GF-D8 (cell line): Measurements from ENCODE around the gene ARHGAP23.
"Not testable (repeated sequence)": the region's sequence is repeated elsewhere in the genome, so short reads cannot be mapped to it uniquely, and the experiment has no call there.

Experiments used
- DNase-seq: peaks from one replicate; lab custom pipeline; 2025; lab: John Stamatoyannopoulos, UW

Gene ARHGAP23

DNA sequence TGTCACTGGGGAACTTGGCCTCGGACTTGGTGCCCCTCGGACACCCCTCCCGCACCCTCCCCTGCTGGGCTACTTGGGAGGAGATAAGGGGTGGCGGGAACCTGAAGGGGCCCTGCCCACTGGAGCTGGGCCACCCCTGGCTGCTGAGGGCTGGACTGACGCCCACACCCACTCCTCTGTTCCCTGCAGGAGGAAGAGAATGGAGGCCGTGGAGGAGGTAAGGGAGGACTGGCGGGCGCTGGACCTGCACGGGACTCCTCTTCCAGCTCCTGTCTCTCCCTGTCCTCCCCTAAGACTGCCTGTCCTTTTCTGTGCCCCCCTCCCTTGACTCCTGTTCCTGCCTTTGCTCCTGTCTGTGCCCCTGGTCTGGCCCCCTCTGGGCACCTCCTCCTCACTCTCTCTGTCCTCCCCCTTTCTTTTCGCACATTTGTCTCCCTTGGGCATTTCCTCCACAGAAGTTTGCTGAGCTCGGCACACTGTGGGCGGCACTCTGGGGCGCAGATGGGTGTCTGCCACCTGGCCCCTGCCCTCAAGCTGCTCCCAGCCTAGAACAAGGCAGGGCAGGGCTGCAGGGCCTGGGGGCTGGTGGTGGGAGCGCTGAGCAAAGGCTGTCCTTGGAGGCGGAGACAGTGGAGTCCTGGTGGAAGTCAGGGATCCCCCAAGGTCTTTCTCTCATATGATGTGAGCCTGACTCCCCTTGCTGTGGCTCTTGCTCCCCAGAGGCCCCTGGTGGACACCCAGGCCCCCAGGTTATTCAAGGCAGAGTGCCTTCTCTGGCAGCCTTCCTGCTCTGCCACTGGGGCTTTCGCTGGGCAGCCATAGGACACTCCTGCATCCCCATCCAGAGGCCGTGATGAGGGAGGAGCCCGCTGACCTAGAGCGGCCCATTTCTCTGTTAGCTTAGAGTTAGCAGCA, 32.7 kb downstream of the ARHGAP23 start:
- no peak for DNase-seq

DNA sequence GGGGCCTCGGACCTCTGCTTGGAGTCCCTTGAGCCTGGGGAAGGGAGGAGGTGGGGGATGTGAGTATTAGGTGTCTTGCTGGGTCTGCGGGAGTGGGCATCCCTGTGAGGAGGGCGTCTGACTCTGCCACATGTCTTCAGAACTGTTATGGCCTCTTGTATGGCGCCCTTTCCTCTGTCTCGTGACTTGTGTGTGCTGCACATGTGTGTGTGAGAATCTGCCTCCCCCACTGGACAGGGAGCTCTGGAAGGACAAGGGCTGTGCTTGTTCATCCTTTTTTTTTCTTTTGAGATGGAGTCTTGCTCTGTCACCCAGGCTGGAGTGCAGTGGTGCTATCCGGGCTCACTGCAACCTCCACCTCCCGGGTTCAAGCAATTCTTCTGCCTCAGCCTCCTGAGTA, 33.4 kb downstream of the ARHGAP23 start:
- no peak for DNase-seq

DNA sequence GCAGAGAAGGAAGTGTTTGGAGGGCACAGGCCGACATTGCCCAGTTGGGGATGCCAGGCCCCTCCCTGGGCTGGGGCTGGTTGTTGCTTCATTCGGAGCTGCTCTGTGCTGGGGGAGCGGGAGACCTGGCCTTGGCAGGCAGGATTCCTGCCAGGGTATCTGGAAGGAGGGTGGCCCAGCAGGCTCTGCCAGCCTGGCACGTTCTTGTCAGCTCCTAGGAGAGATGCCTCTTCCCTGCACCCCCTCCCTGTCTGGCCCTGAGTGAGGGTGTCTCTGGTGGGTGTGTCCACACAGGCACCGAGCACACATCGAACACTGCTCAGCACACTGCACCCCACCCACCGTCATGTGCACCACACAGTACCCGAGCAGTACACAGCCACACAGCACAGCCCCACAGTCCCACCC, 35.2 kb downstream of the ARHGAP23 start:
- DNase-seq: no peak

DNA sequence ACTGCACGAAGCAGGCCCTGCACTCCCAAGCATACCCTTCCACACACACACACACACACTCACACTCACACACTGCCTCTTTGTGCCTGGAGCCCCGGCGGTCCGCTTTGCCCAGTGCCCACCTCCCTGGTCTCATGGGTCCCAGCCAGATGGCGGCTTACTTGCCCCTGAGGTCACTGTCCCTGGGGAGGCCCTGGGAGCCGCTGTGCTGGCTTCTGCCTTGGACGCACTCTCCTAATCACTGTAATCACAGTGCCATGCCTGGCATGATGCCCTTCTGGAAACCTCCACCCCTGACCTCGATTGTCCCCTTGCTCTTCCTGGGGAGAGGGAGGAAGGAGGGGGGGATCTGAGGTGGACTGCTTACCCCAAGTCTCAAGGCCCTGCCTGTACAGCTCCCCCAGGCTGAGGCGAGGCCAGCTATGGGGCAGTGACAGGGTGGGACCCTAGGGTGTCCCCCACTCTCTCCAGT, 36.0 kb downstream of the ARHGAP23 start:
- no peak for DNase-seq

DNA sequence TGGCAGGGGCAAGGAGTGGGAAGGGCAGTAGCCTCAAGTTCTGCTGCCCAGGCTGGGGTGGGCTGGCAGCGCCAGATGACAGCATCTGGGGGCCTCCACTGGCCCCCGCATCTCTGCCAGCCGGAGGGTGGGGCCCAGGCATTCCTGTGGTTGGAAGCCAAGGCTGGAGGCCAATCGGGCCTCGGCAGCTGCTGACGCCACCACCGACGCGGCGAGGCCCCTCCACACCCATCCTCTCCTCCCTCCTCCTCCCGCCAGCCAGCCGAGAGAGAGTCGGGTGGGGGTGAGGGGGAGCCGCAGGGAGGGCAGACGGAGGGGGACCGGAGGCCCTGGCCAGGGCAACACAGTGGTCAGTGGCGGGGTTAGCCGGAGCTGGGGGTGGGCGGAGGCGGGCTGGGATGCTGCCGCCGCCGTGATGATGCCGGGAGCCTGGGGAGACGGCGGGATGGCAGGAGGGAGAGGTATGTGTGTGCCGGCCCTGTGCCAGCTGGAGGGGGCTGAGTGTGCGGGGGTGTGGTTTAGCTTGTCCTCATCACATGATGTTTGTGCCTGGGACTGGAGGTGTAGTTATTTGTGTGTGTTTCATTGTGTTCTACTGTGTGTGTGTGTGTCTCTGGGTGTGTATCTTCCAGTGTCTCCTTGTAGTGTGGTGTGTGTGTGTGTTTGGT, 36.6 kb downstream of the ARHGAP23 start:
- DNase-seq: no peak

DNA sequence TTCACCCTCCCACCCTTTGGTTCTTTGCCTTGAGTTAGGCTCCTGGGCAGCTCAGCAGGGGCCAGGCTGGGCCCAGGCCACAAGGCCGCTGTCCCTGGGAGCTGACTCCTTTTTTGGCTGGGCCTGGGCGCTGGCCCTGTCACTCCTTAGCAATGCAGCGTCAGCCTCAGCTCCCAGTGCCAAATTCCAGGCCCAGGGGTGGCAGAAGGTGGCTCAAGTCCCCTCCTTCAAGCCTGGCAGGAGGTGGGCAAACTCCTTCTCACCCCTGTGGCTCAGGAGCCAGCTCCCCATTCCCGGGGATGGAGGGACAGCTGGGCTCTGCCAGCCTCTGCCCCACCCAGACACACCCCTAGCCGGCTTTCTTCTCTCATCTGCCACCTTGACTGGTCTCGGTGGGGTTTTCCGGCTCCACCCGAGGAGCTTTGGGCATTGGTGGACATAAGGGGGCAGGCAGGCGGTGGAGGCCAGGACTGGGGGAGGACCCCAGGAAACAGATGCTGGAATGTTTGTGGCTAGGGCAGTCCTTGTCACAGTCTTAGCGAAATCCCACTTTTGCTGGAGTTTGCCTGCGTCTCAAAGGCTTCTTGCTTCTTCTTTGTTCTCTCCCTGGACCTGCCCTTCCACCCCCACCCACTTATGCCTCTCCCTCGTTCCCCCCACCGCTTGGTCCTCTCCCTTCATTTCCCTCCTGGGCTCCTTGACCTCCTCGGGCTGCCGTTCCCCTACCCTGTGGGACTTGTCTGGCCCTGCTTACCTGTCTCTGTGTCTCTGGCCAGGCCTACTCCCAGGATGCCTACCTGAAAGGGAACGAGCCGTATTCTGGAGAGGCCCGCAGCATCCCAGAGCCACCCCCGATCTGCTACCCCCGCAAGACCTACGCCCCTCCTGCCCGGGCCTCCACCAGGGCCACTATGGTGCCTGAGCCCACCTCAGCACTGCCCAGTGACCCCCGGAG, 37.4 kb downstream of the ARHGAP23 start:
- no peak for DNase-seq

DNA sequence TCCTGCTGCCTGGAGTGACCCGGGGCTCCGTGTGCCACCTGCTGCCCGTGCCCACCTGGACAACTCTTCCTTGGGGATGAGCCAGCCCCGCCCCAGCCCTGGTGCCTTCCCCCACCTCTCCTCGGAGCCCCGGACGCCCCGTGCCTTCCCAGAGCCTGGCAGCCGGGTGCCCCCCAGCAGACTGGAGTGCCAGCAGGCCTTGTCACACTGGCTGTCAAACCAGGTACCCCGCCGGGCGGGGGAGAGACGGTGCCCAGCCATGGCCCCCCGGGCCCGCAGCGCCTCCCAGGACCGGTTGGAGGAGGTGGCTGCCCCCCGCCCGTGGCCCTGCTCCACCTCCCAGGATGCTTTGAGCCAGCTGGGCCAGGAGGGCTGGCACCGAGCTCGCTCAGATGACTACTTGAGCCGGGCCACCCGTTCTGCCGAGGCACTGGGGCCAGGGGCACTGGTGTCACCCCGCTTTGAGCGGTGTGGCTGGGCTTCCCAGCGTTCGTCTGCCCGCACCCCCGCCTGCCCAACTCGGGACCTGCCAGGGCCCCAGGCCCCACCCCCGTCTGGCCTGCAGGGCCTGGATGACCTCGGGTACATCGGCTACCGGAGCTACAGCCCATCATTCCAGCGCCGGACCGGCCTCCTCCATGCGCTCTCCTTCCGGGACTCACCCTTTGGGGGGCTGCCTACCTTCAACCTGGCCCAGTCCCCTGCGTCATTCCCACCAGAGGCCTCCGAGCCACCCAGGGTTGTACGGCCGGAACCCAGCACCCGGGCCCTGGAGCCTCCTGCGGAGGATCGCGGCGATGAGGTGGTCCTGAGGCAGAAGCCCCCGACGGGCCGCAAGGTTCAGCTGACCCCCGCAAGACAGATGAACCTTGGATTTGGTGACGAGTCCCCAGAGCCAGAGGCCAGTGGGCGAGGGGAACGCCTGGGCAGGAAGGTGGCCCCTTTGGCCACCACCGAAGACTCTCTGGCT, 38.4 kb downstream of the ARHGAP23 start:
- no peak for DNase-seq

DNA sequence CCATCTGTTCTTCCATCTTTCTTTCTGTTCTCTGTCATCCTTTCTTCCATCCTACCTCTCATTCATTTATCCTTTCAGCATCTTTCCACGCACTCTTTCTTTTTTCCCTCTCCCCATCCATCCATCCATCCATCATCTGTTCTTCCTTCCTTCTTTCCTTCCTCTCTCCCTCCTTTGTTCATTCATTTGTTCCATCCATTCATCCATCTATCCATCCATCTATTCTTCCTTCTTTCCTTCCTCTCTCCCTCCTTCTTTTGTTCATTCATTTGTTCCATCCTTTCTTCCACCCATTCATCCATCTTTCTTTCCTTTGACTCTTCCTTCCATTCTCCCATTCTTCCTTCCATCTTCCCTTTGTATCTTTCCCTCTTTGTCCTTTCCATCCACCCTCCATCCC, 39.2 kb downstream of the ARHGAP23 start:
- DNase-seq: no peak

DNA sequence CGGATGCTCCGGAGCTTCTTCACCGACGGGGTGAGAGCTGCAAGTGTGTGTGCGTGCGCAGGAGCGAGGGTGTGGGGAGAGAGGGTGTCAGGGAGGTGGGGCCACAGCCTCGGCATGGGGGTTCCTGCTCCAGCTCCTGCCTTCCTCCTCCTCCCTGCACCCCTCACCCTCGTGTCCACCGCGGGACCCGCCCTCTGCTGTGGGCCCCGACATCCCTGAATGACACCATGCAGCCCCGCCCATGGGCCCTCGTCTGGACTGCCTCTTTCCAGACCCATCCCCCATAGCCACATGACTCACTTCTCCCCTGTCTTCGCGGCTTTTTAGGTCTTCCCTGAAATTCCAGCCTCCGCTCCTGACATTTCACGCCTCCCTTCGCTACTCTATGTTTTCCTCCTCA, 41.6 kb downstream of the ARHGAP23 start:
- no peak for DNase-seq

DNA sequence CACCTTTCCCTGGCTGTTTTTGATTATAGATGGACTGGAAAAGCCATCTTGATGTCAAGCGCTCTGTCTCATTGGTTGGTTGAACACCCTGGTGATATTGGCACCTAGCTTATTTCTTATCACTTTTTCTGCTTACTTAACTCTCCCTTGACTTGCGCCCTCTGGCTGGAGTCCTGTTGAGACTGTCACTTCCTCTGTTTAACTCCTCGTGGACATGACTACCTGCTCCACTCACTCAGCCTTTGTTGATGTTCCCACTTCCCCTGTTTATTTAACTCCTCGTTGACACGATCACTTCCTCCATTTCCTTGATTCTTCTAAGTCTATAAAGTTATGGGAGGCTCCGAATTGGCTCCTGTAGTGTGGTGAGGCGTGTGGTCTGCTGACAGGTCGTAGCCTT, 43.0 kb downstream of the ARHGAP23 start:
- DNase-seq: not testable (repeated sequence)

DNA sequence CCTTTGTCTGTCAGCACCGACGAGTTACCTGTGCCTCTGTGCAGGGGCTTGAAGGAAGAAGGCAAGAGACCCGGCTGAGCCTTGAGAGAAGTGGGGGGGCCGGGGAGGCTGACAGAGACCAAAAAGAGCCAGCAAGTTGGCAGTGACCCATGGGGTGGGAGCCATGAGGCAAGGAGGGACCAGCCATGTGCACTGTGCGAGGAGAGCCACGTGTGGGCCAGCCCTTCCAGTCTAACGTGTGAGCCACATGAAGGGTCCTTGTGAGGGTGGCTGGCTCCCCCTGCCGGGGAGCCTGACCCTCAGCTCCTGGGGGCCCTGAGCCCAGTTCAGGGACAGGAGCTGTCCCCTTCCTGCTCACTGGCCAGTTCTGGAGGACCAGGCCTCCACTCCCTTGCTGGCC, 46.4 kb downstream of the ARHGAP23 start:
- not testable (repeated sequence) for DNase-seq

DNA sequence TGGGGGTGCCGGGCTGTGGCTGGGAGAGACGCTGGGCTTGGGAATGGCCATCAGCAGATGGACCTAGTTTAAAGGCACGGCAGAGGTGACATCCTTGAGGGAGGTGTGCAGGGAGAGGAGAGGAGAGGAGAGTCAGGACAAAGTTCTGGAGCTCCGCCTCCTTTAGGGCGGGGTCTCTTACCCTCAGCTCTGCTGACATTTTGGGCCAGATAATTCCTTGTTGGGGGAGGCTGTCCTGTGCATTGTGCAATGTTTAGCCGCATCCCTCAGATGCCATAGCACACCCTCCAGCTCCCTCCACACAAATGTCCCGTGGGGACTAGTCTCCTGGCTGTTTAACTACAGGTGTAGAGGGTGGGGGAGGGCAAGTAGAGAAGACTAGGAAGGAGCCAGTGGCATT, 48.3 kb downstream of the ARHGAP23 start:
- DNase-seq: no peak

DNA sequence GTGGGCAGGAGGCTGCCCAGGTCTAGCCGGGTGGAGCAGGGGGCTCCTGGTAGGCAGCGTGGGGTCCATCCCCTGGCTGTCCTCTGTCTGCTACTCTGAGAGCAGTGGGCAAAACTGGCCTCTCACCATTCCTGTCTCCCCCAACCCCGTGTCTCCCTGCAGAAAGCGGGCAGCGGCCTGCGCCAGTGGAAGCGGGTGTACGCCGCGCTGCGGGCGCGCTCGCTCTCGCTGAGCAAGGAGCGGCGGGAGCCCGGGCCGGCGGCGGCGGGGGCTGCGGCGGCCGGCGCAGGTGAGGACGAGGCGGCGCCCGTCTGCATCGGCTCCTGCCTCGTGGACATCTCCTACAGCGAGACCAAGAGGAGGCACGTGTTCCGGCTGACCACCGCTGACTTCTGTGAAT, 49.2 kb downstream of the ARHGAP23 start:
- not testable (repeated sequence) for DNase-seq

DNA sequence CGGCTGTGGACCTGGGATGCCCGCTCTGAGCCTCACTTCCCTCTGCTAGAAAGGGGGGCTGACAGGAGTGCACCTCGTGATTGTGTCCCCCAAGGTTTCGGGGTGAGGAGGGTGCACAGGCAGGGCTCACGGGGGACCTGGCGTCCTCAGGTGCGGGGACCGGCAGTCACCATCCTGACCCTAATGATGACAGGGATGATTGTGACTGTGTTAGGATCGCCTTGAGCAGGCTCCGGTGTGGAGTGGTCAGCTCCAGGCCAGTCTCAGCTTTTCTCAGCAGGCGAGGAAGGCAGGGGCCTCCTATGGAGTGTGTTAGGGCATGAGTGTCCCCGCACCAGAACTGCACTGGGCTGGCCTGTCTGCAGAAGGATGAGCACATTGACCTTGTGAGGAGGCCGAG, 49.7 kb downstream of the ARHGAP23 start:
- DNase-seq: not testable (repeated sequence)

DNA sequence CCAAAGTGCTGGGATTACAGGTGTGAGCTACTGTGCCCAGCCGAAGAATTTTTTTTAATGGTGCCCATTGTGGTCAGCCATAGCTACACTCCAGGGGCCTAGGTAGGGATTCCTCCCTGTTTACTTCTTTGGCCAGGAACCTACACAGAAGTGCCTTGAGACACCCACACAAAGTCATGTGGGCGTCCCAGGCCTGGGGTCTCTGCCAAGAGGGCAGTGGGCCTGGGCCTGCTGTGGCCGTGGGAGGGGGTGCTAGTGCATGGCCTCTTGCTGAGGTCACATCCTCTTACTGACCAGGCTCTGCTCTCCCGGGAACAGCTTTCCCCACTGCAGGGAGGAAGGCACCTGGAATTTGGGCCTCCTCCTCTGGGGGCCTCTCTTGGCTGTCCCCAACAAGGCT, 50.4 kb downstream of the ARHGAP23 start:
- not testable (repeated sequence) for DNase-seq

DNA sequence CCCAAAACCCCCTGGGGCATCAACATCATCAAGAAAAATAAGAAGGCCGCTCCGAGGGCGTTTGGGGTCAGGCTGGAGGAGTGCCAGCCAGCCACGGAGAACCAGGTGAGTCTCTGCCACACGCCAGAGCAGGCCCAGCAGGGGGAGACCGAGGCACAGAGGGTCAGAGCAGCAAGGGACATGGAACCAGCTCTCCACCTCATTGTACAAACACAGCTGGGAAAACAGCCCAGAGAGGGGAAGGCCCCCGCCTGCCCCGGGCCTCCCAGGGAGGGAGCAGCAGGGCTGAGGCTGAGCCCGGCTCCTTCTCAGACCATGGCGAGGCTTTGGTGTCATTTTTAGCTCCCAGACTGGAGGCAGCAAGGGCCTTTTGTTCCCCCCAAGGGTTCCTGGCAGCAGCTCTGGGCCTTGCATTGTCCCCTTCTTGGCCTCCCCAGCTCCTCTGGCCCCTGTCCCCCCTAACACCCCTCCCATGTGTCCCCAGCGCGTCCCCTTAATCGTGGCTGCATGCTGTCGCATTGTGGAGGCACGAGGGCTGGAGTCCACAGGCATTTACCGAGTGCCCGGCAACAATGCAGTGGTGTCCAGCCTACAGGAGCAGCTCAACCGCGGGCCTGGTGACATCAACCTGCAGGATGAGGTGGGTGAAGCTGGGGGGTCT, 53.9 kb downstream of the ARHGAP23 start:
- DNase-seq: not testable (repeated sequence)

DNA sequence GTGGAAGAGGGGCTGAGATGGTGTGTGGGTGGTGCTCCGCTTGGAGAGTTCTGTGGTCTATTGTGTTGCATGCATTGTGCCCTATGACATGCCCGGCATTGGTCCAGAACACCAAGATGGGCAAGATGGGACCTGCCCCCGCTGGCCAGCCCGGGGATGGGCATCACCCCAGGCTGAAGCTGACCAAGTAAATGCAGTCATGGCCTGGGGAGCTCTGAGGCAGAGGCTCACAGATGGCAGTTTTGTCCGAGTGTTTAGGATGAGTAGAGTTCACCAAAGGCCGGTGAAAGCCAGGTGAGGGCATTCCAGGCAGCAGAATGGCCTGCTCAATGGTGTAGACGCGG, 54.4 kb downstream of the ARHGAP23 start:
- DNase-seq: not testable (repeated sequence)

DNA sequence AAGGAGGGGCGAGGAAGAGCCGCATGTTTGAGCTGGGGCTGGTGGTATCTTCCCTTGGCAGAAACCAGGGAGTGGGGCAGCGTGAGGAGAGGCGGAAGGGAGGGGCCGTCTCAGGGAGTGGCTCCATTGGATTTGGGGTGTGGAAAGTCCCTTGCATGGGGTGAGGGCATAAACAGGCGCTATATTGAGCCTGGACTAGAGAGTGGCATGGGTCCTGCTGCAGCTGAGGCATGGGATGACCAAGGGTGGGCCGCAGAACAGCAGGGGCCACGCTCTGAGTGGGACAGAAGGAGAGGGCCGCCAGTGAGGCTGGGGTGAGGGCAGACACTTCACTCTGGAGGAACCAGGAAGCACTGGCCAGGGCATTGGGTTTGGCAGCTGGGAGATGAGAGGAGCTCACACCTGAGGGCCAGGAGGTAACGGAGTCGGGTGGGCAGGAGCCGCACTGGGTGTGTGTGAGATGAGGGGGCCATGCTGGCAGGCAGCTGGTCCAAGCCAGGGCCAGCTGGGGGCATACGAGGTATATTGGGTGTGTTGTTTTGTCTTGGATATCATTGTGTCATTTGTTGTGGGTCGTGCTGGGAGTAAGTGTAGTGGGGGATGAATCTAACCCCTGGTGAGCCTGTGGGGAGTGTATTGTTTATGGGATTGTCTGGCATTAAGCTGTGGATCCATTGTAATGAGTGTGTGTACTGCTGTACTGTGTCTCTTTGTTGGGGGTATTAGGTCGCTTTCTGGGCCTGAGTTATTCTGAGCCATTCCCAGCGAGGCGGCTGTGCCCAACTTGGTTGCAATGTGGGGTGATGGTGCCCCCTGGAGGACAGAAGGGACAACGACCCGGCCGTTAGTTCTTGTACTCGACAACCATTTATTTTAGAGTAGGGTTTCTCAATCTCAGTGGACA, 56.2 kb downstream of the ARHGAP23 start:
- DNase-seq: peak; percentile 2

DNA sequence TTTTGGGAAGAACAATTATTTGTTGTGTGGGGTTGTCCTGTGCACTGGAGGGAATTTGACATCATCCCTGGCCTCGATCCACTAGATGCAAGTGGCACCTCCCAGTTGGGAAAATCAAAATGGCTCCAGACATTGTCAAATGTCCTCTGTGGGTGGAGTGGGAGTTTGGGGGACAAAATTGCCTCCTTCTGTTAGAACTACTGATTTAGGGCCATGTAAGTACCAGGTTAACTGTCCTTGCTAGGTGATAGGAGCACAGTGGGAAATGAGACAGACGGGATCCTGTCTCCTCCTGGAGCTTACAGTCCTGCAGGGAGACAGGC, 56.8 kb downstream of the ARHGAP23 start:
- DNase-seq: no peak
